ENCODE measurements around the gene INAFM2.
A peak's percentile ranks its signal among the peaks of the same experiment; 100 is the strongest.

Gene INAFM2

DNA sequence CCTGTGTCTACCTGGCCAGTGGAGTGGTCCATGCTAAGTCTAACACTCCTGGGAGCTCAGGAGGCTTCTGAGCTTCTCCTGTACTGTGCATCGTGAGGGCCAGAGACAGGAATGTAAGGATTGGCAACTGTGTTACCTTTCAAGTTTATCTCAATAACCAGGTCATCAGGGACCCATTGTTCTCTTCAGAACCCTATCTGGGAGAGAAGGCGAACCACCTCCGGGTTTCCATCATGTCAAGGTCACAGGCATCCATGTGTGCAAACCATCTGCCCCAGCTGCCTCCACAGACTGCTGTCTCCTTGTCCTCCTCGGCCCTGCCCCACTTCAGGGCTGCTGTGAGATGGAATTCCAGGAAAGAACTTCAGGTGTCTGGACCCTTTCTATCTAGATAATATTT lies 46.6 kb upstream of the INAFM2 start:
- H3K27me3 ChIP-seq (ENCODE audit: insufficient read depth, low read depth), result peaks cover 19% of the 10 kb centered on the region; the same call in 1 of the 2 replicates

DNA sequence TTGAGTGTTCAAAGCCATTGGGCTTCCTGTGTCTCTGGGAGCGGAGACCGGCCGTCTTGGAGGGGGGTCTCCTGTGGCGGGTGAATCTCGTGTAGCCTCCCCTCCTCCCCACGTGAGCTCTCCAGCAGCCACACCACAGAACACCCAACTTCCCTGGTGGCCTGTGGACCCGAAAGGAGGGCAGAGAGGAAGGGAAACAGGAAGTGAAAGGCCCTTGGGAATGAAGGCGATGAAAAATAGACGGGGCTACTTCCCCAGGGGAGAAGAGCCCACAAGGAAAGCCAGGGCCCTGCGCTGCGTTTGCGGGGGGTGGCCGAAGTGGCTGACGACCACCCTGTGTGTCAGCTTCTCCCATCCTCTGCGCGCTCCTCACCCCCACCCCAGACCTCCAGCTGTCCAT lies 46.0 kb upstream of the INAFM2 start:
- Histone ChIP-seq H3K79me2 (ENCODE audit: insufficient read depth, low read depth) (no peaks in the 10 kb centered on the region), H3K36me3 (ENCODE audit: insufficient read depth) (no peaks in the 10 kb centered on the region), H3K4me1 (ENCODE audit: low read depth, poor library complexity, severe bottlenecking) (peaks cover 10% of the 10 kb centered on the region), H3K27ac (no peak overlapping the region), H3K9ac (no peak overlapping the region), H3K4me3 (IDR thresholded peaks at IDR 0.05; ENCODE audit: insufficient read depth, low read depth, low read length) (no peak overlapping the region), H3K27me3 (ENCODE audit: insufficient read depth, low read depth) (peaks cover 19% of the 10 kb centered on the region; the same call in 1 of the 2 replicates), H4K20me1 (ENCODE audit: insufficient read depth) (no peaks in the 10 kb centered on the region), H2AFZ (ENCODE audit: low read depth) (no peak overlapping the region), H3K4me2 (no peak overlapping the region)
- TF ChIP-seq, protein P1, sequence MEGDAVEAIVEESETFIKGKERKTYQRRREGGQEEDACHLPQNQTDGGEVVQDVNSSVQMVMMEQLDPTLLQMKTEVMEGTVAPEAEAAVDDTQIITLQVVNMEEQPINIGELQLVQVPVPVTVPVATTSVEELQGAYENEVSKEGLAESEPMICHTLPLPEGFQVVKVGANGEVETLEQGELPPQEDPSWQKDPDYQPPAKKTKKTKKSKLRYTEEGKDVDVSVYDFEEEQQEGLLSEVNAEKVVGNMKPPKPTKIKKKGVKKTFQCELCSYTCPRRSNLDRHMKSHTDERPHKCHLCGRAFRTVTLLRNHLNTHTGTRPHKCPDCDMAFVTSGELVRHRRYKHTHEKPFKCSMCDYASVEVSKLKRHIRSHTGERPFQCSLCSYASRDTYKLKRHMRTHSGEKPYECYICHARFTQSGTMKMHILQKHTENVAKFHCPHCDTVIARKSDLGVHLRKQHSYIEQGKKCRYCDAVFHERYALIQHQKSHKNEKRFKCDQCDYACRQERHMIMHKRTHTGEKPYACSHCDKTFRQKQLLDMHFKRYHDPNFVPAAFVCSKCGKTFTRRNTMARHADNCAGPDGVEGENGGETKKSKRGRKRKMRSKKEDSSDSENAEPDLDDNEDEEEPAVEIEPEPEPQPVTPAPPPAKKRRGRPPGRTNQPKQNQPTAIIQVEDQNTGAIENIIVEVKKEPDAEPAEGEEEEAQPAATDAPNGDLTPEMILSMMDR (conservative IDR thresholded peaks at IDR 0.05; ENCODE audit: low read depth, low read length), result no peak

More for the DNA sequence above, 46.6 kb upstream of the INAFM2 start:
- Histone ChIP-seq H3K4me3 (IDR thresholded peaks at IDR 0.05; ENCODE audit: insufficient read depth, low read depth, low read length) (no peak overlapping the region), H3K27ac (no peak overlapping the region), H3K4me2 (no peak overlapping the region), H2AFZ (ENCODE audit: low read depth) (no peak overlapping the region), H3K79me2 (ENCODE audit: insufficient read depth, low read depth) (no peaks in the 10 kb centered on the region), H3K36me3 (ENCODE audit: insufficient read depth) (no peaks in the 10 kb centered on the region), H3K4me1 (ENCODE audit: low read depth, poor library complexity, severe bottlenecking) (peaks cover 10% of the 10 kb centered on the region), H4K20me1 (ENCODE audit: insufficient read depth) (no peaks in the 10 kb centered on the region), H3K9ac (no peak overlapping the region)
- TF ChIP-seq, protein P1 (conservative IDR thresholded peaks at IDR 0.05; ENCODE audit: low read depth, low read length), result no peak

DNA sequence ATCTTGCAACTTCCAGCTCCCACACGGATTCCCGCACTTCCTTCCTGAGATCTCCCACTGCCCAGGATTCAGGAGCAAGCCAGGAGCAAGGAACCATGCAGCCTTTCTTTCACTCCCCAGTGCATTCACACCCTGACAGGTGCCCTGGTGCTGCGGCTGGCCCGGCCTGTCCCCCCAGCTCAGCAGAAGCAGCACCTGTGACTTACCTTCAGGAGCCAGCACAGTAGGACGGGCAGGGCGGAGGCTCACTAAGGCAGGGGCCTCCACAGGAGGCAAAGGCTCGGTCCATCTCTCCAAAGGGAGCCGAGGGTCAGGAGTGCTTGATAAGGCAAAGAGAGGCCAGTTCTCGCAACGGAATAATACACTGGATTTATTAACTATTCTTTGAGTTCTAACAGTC lies 45.5 kb upstream of the INAFM2 start:
- Histone ChIP-seq H3K4me1 (ENCODE audit: low read depth, poor library complexity, severe bottlenecking) (peaks cover 10% of the 10 kb centered on the region), H3K4me2 (no peak overlapping the region)

DNA sequence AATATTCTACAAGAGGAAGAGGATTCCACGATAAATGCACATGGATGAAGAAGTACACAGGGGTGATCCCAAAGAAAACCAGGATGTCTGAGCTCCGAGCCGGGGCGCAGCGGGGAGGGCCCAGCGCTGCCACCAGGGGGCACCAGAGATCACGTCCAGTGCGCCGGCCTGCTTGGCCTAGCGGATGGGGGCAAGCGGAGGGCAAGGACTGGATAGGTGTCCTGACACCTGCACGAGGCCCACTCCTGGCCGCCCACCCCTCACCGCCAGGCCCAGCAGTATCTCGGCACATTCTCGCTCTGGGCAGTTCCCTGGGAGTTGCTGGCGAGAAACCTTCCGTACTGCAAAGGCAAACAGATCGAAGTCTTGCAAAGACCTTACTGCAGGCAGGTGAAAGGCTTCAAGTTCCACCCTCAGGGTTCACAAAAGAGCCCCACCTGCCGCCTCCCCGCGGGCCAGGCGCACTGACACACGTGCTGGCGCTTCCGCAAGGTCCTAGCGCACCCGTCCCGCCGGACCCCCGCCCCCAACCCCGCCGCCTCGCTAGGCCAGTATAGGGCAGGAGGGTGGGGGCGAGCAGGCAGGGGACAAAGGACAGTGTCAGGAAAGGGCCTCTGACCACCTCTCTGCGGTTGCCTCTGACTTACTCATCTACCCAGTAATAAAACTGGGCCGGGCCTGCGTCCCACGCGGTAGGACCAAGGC lies 43.9 kb upstream of the INAFM2 start:
- H3K9ac ChIP-seq, result no peak overlapping the region
- no peak overlapping the region for H3K27ac ChIP-seq
- H3K79me2 ChIP-seq (ENCODE audit: insufficient read depth, low read depth), result no peaks in the 10 kb centered on the region
- H3K36me3 ChIP-seq (ENCODE audit: insufficient read depth), result no peaks in the 10 kb centered on the region
- H3K27me3 ChIP-seq (ENCODE audit: insufficient read depth, low read depth), result peaks cover 19% of the 10 kb centered on the region; the same call in 1 of the 2 replicates
- no peaks in the 10 kb centered on the region for H4K20me1 ChIP-seq (ENCODE audit: insufficient read depth)
- no peak overlapping the region for H3K4me3 ChIP-seq (IDR thresholded peaks at IDR 0.05; ENCODE audit: insufficient read depth, low read depth, low read length)
- peak overlapping the region; percentile 6 for H2AFZ ChIP-seq (ENCODE audit: low read depth)
- H3K4me1 ChIP-seq (ENCODE audit: low read depth, poor library complexity, severe bottlenecking), result peaks cover 10% of the 10 kb centered on the region
- TF ChIP-seq, protein P1 (conservative IDR thresholded peaks at IDR 0.05; ENCODE audit: low read depth, low read length), result peak; percentile 94
- H3K4me2 ChIP-seq, result peak overlapping the region; percentile 10; the same call in 1 of the 2 replicates

More for the DNA sequence above, 45.5 kb upstream of the INAFM2 start:
- Histone ChIP-seq H2AFZ (ENCODE audit: low read depth) (no peak overlapping the region), H3K9ac (no peak overlapping the region), H3K4me3 (IDR thresholded peaks at IDR 0.05; ENCODE audit: insufficient read depth, low read depth, low read length) (no peak overlapping the region), H3K79me2 (ENCODE audit: insufficient read depth, low read depth) (no peaks in the 10 kb centered on the region), H3K27ac (no peak overlapping the region), H3K27me3 (ENCODE audit: insufficient read depth, low read depth) (peaks cover 19% of the 10 kb centered on the region; the same call in 1 of the 2 replicates), H3K36me3 (ENCODE audit: insufficient read depth) (no peaks in the 10 kb centered on the region), H4K20me1 (ENCODE audit: insufficient read depth) (no peaks in the 10 kb centered on the region)
- TF ChIP-seq, protein P1 (conservative IDR thresholded peaks at IDR 0.05; ENCODE audit: low read depth, low read length), result no peak
